GM21528 (cell line): ENCODE measurements around the gene ZNF195.
"Not testable (repeated sequence)": the region's sequence is repeated elsewhere in the genome, so short reads cannot be mapped to it uniquely, and the experiment has no call there.

ENCODE experiments used
- ATAC-seq: cut with Tn5 transposase; IDR thresholded peaks from one replicate; pipeline ENCODE4 v1.9.1; 2021; ENCODE audit warnings: mild to moderate bottlenecking, moderate library complexity; ENCODE audit not compliant: unreplicated experiment, low FRiP score

The ZNF195 gene

DNA sequence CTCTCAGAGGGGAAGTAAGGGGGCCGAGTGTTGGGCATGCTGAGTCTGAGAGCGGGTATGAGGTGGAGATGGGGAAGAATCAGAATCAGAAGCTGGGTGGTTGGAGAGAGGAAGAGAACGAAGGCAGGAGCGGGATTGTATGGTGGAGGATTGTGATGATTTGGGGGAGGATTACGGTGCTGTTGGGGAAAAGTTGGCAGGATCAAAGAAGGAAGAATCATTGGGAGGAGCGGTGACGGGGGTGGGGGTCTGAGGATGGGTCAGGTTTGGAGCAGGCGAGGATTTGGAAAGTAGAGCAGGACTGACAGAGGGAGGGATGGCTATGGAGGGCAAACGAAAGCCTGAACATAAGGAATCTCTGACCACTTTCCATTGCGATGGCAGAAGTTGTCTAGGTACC, 22.1 kb downstream of the ZNF195 start:
- ATAC-seq = no peak

DNA sequence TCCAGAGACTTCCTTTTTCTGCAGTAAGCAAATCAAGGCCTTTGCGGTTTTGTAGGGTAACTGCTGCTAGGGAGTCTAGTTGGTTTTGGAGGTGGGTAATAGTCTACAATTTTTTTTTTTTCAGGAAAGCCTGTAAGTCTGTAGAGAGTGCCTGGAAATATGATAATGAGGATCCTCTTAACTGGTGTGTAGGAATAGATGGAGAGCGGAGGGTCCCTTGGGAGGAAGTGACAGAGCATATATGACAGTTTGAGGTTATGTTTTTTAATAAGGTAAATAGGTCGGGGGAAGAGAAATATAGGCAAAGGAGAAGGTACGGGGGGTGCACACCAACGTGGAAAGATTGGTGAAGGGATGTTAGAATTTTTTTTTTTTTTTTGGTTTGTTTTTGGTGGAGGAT, 25.9 kb downstream of the ZNF195 start:
- no peak for ATAC-seq

DNA sequence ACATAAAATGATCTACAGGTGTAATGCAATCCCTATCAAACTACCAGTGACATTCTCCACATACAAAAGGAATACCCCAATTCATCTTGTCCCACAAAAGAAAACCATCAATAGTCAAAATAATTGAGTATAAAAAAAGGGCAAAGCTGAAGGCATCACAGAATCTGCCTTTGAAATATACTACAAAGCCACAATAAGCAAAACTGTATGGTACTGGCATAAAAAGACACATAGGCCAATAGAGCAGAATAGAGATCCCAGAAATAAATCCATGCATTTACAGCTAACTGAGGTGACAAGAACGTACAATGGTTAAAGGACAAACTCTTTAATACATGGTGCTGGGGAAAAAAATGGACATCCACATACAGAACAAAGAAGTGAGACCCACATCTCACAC, 31.8 kb downstream of the ZNF195 start:
- ATAC-seq = no peak

DNA sequence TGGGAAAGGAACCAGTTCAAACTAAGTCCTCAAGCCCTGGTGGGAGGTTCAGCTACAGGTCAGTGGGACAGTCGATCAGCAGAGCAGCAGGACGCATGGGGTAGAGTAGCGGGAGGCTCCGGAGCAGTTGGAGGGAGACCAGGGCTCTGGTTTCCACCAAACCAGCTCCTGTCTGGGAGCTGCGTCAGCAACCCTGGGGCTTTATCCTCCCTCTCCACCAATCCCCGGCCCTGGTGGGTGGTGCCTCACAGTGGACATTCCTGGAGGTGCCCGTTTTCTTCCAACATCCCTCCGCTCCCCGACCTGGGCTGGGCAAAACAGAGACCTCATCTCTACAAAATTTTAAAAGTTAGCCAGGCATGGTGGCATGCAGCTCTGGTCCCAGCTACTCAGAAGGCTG, 32.4 kb downstream of the ZNF195 start:
- ATAC-seq = no peak

DNA sequence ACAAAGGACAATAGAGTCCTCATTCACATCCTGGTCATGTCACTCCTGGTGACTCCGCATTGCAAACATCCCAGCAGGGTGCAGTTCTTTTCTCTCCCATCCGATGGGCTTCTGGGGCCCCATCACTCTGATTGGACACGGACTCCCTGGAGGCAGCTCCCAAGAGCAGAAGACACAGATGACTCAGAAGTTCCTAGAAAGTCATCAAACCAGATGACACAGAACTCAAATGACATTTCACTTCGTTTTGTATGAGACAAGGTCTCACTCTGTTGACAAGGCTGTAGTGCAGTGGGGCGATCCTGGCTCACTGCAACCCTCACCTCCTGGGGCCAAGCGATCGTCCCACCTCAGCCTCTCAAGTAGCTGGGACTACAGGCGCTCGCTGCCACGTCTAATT, 33.2 kb downstream of the ZNF195 start:
- no peak for ATAC-seq

DNA sequence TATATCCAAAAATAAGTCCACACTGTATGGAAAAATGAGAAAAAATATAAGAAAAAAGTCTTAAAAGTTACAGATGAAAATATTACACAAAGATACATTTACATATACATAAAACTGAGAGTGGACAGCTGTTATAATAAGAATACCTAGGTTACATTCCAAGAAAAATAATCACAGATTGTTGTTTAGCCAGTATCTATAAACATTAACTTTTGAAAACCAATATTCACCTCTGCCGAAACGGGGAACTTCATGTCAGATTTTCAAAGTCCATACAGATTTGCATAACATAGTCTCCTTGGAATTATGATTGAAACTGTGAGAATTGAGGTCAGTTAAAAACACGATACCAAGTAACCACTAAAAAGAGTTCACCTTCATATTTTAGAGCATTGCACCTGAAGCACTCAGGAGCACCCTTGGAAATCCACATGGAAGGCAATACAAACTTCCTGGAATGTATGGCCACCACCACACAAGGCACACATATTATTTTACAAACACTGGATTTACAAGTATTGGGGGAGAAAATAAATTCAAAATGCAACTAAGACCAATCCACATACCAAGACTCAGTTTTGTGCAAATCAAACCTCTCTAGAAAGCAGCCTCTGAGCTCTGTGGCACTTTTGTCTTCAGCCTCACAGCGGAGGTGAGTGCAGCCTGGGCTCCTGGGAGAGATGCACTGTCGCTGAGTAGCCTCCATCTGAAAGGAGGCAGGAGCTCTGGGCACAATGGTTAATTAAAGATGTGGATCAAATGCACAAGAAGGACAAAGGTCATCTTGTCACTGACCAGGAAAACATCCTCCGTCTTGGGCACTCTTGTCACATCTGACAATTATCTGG, 34.4 kb downstream of the ZNF195 start:
- ATAC-seq = no peak

DNA sequence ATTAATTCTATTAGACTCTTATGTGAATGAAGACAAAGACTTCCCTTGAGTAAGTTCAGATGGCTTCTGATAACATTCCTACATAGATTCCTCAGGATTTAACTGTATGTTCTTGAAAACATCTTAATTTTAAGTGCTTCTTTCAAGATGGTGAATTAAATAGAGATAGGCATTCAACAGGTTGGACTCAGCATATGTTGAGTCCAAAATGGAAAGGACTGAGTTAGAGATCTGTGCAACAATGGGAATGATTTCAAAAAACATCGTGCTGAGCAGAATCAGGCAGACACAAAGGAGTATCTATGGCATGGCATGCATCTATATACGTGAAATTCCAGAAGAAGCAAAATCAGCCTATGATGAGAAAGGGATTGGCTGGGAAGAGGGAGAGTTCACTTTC, 36.2 kb downstream of the ZNF195 start:
- no peak for ATAC-seq

DNA sequence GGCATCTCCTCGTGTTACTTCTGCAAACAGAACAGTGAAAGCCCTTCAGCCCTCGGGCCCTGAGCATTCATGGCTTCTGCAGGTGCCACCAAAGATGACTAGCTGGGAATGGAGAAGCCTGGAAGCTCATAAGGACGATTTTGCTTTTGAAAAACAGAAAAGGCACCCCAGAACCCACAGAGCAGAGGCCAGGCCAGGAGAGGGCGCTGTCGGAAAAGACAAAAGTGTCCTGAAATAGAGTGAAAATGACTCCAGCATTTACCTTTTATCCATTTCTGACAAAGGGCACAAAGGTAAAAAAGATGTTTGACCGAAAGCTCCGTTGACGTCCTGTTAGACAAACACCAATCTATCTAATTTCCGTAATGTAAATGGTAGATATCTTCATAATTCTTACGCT, 37.6 kb downstream of the ZNF195 start:
- no peak for ATAC-seq

DNA sequence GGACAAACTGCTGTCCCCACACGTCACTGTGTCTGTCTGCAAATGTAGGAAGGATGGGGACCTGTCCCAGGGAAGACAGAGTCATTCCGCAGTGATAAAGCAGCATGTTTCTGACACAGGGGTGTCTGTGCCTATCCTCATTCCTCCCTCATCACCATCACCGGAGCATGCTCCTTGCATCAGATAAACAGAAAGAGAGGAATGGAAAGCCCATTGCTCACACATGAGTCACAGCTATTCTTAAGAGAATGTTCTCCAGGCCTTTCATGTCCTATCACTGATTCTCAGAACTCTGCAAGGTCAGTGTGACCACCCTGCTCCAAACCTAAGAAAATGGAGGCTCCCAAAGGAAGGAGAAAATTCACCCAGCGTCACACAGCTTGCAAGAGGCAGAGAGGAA, 38.9 kb downstream of the ZNF195 start:
- no peak for ATAC-seq

DNA sequence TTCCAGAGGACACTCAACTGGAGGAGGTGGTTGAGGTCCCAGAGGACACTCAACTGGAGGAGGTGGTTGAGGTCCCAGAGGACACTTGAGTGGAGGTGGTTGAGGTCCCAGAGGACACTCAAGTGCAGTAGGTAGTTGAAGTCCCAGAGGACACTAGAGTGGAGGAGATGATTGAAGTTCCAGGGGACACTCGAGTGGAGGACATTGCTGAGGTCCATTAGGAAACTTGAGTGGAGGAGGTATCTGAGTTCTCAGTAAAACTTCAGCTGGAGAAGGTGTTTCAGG, 39.7 kb downstream of the ZNF195 start:
- ATAC-seq = no peak

DNA sequence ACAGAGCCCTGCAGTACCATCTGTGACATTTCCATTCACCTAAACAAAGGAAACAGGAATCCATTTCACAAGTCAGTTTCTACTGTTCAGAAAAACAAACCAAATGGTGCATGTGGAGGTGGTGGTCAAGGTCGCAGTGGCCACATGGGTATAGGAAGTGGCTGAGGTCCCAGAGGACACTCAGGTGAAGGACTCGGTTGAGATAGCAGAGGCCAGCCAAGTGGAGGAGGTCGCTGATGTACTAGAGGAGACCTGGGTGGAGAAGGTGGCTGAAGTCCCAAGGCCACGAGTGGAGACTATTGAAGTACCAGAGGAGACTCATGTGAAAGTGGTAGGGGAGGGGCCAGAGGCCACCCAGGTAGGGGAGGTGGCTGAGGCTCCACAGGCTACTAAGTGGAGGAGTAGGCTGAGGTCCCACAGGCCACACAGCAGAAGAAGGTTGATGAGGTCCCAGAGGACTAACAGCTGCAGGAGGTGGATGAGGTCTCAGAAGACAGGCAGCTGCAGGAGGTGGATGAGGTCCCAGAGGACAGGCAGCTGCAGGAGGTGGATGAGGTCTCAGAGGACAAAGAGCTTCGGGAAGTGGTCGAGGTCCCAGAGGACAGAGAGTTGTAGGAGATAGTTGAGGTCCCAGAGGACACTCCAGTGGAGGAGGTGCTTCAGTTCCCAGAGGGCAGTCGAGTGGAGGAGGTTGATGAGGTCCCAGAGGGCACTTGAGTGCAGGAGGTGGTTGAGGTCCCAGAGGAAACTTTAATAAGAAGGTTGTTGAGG, 40.2 kb downstream of the ZNF195 start:
- ATAC-seq = no peak

DNA sequence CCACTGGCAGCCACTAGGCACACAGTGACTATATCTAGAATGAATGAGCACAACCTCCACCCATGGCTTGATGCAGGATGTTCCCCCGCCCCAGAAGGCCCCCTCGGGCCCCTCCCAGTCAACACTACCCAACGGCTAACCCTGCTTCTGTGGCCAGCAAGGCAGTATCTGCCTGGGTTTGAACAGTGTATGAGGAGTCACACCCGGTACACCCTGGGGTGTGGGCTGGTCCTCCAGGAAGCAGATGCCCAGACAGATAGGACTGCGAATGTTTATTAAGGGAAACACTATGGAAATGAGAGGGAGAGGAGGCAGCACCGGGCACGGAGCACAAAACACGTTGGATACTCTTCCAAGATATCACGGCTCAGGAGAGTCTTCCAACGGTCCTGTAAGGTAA, 42.5 kb downstream of the ZNF195 start:
- ATAC-seq = not testable (repeated sequence)

DNA sequence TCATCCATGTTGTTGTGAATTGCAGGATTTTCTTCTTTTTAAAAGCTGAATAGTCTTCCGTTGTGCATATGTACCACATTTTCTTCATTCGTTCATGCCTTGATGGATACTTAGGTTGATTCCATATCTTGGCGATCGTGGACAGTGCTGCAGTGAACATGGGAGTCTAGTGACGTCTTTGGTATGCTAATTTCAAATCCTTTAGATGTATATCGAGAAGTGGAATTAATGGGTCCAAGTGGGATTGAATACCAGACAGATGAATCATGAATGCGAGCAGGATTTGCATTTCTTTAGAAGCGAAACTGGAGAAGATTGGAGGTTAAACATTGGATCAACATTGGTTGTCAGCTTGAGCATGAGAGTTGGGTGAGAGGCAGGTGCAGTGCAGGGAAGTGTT, 45.8 kb downstream of the ZNF195 start:
- ATAC-seq = not testable (repeated sequence)

DNA sequence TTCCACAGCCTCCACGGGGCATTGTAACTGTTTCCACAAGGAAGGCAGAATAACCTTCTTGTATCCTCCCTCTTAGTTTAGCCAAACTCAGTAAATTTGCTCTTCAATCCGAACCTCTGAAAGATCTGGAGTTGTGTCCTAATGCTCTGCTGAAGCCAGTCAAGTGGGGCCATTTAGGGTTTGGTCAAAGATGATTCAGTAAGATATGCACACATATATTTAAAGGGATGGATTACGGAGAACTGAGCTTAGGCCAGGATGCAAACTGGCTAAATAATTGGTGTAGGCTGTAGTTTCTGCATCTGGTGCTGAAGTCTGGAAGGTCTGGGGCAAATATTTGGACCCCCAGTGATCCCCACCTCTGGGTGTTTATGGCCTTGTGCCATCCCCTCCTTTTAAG, 47.9 kb downstream of the ZNF195 start:
- ATAC-seq = not testable (repeated sequence)

DNA sequence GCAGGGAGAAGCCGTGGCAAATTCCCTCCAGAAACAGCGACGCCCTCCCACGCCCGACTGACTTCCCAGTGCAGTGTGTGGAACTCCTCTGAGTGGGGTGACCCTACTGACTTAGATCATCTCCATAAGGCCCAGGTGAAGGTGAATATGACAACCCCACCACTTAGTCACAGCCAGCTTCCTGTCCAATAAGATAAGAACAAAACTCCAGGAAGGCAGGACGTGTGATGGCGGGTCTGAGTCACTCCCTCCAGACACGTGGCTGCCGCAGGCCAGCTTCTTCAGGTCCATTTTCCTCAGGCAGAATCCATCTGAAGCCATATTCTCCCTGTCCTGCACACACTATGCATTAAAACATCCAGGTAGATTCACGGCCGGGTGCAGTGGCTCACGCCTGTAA, 48.9 kb downstream of the ZNF195 start:
- ATAC-seq = not testable (repeated sequence)

DNA sequence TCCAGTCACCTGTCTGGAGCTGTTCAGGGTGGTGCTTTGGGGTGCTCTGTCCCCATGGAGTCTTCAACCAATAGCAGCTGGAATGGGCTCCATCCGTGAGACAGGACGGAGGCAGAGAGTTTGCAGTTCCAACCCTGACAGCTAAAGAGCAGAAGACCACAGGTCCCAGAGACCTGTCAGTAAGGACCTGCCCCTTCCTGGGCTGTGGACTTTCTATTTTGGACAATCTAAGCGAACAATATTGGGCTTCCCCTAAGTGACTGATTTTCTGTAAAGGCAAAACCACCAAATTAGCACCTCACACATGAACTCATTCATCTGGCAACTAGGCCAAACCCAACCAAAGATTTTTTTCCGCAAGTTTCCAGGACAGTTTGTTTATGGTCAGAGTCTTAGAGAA, 50.4 kb downstream of the ZNF195 start:
- not testable (repeated sequence) for ATAC-seq

DNA sequence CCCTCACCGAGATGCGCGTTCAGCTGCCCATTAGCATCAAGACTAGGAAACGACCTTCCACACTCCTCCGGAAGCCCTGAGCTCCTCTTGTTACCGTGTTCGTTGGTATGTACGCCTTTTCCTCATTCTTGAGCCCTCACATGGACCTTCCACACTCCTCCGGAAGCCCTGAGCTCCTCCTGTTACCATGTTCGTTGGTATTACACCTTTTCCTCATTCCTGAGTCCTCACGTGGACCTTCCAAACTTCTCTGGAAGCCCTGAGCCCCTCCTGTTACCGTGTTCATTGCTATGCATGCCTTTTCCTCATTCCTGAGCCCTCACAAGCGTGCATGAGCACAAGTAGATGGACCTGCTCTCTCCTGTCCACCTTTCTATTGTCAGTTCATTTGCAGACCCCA, 52.5 kb downstream of the ZNF195 start:
- ATAC-seq = not testable (repeated sequence)

DNA sequence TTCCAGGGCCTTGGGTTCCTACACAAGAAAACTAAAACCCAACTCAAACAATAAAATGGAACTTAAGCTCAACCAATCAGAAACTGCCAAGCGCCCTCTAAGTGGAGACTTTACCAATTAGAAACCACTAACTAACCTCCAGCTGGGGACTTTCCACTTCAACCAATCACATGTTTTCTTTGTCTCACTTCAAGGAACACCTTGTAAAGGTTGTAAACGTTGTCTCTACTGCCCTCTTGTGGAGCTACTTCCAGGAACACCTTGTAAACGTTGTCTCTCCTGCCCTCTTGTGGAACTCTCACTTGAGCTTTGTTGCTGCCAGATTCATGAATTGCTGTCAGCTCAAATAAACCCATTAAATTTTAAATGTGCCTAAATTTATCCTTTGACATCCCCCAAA, 54.2 kb downstream of the ZNF195 start:
- not testable (repeated sequence) for ATAC-seq
